NCI-H2029 treated with DMSO at 0.1 percent for 48 hours (cell line): Measurements from ENCODE around the gene TES.
"Not testable (repeated sequence)": the region's sequence is repeated elsewhere in the genome, so short reads cannot be mapped to it uniquely, and the experiment has no call there.

Source experiments
- DNase-seq: peaks from one replicate; lab custom pipeline; 2025; lab: John Stamatoyannopoulos, UW

The TES gene

GRCh38 chr7:116242759-116243158 lies 32.4 kb downstream of the TES start:
- no peak for DNase-seq

- DNase-seq: not testable (repeated sequence)
These were observed 34.5 kb downstream of the TES start for GRCh38 chr7:116244803-116245202.

GRCh38 chr7:116246357-116246756 lies 36.0 kb downstream of the TES start:
- no peak for DNase-seq

- DNase-seq: no peak
These were observed 39.7 kb downstream of the TES start for GRCh38 chr7:116249969-116250553.

- DNase-seq: no peak
These were observed 41.3 kb downstream of the TES start for GRCh38 chr7:116251675-116252074.

GRCh38 chr7:116252249-116252648 lies 41.9 kb downstream of the TES start:
- no peak for DNase-seq

GRCh38 chr7:116257156-116257555 lies 46.8 kb downstream of the TES start:
- DNase-seq: no peak

GRCh38 chr7:116258734-116259133 lies 48.4 kb downstream of the TES start:
- no peak for DNase-seq

GRCh38 chr7:116259156-116259870 lies 49.0 kb downstream of the TES start:
- DNase-seq: no peak

GRCh38 chr7:116259871-116260440 lies 49.6 kb downstream of the TES start:
- no peak for DNase-seq

GRCh38 chr7:116261904-116262303 lies 51.6 kb downstream of the TES start:
- DNase-seq: no peak

GRCh38 chr7:116265881-116266280 lies 55.5 kb downstream of the TES start:
- no peak for DNase-seq

- no peak for DNase-seq
These were observed 59.1 kb downstream of the TES start for GRCh38 chr7:116269466-116269865.

GRCh38 chr7:116271161-116271913 lies 61.0 kb downstream of the TES start:
- no peak for DNase-seq

GRCh38 chr7:116271963-116272886 lies 61.9 kb downstream of the TES start:
- no peak for DNase-seq

- no peak for DNase-seq
These were observed 63.1 kb downstream of the TES start for GRCh38 chr7:116273283-116273917.

GRCh38 chr7:116273918-116274301 lies 63.6 kb downstream of the TES start:
- DNase-seq: no peak

GRCh38 chr7:116277070-116277469 lies 66.7 kb downstream of the TES start:
- no peak for DNase-seq

GRCh38 chr7:116279217-116279616 lies 68.9 kb downstream of the TES start:
- DNase-seq: no peak

- no peak for DNase-seq
These were observed 70.5 kb downstream of the TES start for GRCh38 chr7:116280803-116281202.

- DNase-seq: no peak
These were observed 73.4 kb downstream of the TES start for GRCh38 chr7:116283595-116284204.
